Neural cell (in vitro differentiated cells): Measurements from ENCODE around the gene HES3.

Source experiments
- TF ChIP-seq, protein P1 (sequence below): fragments of 450-650 bp; IDR thresholded peaks from 2 replicates; pipeline ENCODE4 v1.5.1; 2014; ENCODE audit warnings: antibody characterized with exemption, mild to moderate bottlenecking, moderate library complexity; ENCODE audit not compliant: poor library complexity, severe bottlenecking
- TF ChIP-seq, protein P2 (sequence below): IDR thresholded peaks from 2 replicates; pipeline ENCODE4 v1.6.1; 2012; ENCODE audit warnings: borderline replicate concordance

DNA sequence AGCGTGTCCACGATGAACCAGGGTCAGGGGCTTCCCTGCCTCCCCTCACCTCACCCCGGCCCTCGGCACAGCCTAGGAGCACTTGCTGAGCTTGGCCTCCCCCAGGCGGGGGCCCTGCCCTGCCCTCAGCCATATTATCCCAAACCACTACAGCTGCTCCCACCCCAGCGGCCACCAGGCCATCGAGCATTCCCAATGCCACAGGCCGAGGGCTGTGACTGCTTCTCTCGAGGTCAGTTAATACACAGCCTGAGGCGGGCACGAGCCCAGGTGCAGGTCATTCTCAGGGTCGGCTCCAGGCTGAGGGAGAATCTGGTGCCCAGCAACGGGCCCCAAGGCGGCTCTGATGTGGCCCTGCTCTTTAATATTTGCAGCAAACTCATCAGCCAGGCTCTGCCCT lies 25.3 kb downstream of the HES3 start:
- TF ChIP-seq, protein P1, sequence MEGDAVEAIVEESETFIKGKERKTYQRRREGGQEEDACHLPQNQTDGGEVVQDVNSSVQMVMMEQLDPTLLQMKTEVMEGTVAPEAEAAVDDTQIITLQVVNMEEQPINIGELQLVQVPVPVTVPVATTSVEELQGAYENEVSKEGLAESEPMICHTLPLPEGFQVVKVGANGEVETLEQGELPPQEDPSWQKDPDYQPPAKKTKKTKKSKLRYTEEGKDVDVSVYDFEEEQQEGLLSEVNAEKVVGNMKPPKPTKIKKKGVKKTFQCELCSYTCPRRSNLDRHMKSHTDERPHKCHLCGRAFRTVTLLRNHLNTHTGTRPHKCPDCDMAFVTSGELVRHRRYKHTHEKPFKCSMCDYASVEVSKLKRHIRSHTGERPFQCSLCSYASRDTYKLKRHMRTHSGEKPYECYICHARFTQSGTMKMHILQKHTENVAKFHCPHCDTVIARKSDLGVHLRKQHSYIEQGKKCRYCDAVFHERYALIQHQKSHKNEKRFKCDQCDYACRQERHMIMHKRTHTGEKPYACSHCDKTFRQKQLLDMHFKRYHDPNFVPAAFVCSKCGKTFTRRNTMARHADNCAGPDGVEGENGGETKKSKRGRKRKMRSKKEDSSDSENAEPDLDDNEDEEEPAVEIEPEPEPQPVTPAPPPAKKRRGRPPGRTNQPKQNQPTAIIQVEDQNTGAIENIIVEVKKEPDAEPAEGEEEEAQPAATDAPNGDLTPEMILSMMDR = no peak
- TF ChIP-seq, protein P2, sequence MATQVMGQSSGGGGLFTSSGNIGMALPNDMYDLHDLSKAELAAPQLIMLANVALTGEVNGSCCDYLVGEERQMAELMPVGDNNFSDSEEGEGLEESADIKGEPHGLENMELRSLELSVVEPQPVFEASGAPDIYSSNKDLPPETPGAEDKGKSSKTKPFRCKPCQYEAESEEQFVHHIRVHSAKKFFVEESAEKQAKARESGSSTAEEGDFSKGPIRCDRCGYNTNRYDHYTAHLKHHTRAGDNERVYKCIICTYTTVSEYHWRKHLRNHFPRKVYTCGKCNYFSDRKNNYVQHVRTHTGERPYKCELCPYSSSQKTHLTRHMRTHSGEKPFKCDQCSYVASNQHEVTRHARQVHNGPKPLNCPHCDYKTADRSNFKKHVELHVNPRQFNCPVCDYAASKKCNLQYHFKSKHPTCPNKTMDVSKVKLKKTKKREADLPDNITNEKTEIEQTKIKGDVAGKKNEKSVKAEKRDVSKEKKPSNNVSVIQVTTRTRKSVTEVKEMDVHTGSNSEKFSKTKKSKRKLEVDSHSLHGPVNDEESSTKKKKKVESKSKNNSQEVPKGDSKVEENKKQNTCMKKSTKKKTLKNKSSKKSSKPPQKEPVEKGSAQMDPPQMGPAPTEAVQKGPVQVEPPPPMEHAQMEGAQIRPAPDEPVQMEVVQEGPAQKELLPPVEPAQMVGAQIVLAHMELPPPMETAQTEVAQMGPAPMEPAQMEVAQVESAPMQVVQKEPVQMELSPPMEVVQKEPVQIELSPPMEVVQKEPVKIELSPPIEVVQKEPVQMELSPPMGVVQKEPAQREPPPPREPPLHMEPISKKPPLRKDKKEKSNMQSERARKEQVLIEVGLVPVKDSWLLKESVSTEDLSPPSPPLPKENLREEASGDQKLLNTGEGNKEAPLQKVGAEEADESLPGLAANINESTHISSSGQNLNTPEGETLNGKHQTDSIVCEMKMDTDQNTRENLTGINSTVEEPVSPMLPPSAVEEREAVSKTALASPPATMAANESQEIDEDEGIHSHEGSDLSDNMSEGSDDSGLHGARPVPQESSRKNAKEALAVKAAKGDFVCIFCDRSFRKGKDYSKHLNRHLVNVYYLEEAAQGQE = no peak
